Effector CD8-positive, alpha-beta T cell (primary cell): ENCODE results near the gene SLC45A1.
"Not testable (repeated sequence)": the region's sequence is repeated elsewhere in the genome, so short reads cannot be mapped to it uniquely, and the experiment has no call there.

Experiments
- DNase-seq: peaks from one replicate; lab custom pipeline; 2025; lab: John Stamatoyannopoulos, UW

Gene SLC45A1

GRCh38 chr1:8367571-8368194 is 49.8 kb downstream of the SLC45A1 start:
- no peak for DNase-seq

- DNase-seq: no peak
Measured at GRCh38 chr1:8368956-8369639, 51.2 kb downstream of the SLC45A1 start.

DNA sequence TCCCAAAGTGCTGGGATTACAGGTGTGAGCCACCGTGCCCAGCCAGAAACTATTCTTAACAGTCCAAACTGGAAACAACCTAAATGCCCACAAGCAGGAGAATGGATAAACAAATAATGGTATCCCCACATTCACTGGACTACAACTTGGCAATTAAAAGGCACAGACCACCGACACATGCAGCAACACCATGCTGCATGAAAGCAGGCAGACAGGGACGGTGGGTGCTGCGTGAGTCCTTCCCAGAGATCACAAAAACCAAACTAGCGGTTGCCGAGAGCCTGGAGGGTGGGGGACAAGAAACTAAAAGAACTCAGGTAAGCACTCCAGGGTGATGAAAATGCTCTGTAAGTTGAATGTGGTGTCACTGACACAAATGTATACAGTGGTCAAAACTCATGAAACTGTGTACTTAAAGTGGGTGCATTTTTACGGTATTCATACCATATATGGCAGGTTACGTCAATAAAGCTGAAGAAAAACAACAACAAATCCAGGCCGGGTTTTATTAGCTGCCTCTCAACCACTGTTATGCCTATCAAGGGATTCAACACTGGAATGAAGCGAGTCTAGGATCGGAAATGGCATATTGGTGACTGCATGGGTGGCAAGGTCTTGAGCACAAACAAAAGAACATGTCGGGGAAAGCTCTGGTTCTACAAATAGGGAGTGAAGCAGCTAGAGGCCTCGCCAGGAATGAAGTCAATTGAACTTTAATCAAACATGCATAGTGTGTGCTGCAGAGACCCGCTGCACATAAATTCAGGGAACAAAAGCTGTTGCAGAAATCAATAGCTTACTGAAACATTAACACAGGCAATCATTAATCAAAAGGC is 52.4 kb downstream of the SLC45A1 start:
- no peak for DNase-seq

GRCh38 chr1:8370905-8371315 is 53.0 kb downstream of the SLC45A1 start:
- DNase-seq: no peak

DNA sequence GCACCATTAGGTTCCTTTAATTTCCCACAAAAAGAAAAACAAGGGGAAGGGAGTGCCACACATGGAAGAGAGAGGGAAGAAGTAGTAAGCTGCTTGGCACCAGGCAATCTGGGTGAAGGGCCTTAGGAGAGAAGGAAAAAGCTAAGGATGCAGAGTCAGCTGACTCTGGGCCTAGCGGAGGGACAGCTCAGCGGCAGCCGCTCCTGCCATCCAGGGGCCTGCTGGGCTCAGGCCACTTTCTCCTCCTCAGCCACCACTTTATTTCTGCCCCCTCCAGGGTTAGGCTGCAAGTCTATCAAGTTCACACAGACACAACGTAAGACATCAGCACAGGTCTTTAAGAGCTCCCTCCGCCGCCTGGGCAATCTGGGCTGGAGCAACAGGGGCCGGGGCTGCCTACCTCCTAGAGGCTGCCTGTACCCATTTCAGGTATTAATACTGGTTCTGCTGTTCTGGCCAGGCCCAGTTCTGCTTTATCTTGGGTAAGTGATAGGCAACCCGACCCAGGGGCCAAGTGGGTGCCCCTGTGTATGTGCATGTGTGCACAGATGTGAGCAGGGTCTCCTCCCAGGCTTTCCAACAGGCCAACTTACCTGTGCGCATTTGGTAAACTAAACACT is 53.6 kb downstream of the SLC45A1 start:
- DNase-seq: no peak

DNA sequence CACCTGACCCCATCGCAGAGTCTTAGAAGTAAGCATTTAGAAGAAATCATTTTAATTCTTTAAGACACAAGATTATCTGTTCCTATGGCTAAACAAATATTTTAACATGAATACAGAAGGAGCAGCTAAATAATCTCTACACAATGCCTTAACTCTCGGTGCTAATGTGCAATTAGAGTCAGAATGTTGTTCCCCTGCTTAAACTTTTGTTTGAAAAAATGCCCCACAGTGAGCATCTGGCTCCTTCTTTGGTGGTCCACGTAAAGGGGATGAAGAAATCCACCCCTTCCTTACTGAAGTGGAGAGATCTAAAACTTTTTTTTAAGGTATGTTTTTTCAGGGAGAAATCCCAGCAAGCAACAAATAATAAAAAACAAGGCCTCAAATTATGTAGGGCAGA is 55.2 kb downstream of the SLC45A1 start:
- DNase-seq: no peak

DNA sequence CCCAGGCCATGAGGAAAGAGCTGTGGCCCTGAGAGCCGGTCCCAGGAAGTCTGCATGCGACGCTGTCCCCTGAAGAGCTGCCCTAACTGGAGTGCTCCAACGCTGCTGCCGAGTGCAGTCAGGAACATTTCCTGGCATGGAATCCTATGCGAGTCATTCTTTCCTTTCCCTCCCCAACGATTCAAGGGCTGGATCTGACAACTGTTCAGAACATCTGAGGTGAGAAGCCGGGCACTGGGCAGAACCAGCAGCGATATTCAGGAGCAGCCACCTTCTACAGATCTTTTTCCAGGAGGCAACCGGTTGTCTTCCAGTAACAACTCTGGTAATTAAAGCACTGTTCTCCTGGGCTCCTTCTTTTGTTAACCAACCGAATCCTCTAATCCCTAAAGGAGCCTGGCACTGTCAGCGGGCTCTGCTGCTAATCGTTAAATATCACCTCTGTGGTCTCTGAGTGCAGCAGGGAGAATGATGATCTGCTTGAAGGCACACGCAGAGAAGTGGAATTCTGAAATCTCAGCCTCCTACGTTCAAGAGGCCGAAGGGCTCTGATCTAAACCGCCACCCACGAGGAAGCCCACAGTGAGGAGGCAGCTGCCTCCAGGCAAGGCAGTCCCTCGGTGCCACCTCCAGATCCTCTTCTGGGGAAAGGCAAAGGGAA is 55.8 kb downstream of the SLC45A1 start:
- no peak for DNase-seq

DNA sequence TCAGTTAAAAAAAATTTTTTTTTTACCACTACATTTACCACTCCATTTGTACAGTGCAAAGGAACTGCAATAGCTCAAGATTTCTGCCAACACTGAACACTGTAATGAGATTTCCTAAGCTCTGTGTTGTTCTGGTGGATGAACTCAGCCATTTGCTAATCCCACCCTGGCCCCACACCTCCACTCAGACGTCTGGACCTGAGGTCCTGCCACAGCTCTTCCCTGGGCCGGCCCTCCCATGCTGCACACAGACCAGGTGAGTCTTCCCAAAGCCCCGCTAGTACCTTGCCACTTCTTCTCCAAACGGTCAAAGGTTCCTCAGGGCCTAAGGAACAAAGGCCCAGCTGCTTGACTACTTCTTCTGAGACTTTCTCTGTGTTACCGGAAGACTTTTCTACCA is 56.4 kb downstream of the SLC45A1 start:
- no peak for DNase-seq

GRCh38 chr1:8374812-8375211 is 56.9 kb downstream of the SLC45A1 start:
- DNase-seq: no peak

DNA sequence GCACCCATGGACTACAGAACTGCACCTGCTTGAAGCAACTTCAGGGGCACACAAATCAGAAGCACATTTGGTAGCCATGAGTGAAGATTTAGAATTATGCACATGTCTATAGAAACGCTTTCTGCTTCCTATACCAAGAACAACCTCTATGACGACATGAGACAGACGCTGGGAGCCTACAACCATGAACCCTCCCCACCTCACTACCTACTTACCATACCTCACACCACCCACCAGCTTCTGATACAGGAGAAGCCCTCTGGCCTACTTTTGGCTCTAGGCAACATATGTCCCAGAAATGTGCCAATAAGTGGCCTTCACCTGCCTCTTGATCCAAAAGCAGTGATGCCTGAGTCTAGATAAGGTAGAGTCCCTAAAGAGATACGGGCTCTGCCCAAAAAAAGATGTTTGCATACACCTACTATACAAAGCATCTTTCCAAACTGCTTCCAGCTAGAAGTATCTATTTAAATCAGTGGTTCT is 58.5 kb downstream of the SLC45A1 start:
- DNase-seq: no peak

GRCh38 chr1:8377271-8377981 is 59.5 kb downstream of the SLC45A1 start:
- no peak for DNase-seq

DNA sequence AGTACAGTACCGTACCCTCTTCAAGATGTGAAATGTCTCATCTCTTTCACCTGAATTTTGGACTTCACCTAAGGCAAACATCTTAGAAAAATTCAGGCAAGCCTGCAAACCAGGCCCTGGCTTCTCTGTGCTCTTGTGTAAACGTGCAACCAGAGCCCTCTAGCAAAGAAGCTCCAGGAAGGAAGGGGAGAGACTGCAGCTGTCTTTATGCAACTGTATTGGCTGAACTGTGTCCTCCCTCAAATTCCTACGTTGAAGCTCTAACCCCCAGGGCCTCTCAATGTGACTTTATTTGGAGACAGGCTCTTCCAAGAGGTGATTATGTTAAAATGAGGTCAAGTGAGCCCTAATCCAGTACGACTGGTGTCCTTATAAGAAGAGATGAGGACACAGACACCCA is 60.3 kb downstream of the SLC45A1 start:
- no peak for DNase-seq

DNA sequence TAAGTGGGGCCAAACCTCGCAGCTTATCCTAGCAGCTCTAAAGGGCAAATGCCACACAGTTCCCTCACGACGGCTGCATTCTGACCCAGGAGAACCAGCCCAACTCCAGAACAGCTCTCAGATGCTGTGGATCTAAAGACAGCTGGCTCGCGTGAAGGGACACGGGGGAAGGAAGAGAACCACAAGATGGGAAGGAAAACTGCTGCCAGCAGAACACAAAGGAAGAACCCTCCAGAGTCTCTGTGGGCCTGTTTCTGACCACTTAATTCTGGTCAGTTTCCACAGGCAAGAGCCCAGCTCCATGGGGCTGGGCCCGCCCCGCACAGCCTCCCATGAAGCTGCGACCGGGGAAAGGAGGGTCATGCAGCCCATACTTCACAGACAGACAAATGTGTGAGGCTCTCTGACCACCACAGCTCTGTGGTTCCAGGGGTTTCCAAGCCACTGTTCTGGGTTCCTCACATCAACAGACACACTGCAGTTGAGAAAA is 61.1 kb downstream of the SLC45A1 start:
- no peak for DNase-seq

- no peak for DNase-seq
Measured at GRCh38 chr1:8379513-8380186, 61.7 kb downstream of the SLC45A1 start.

GRCh38 chr1:8380310-8380709 is 62.4 kb downstream of the SLC45A1 start:
- DNase-seq: not testable (repeated sequence)

GRCh38 chr1:8381618-8382017 is 63.7 kb downstream of the SLC45A1 start:
- DNase-seq: no peak

GRCh38 chr1:8382051-8382505 is 64.2 kb downstream of the SLC45A1 start:
- no peak for DNase-seq

DNA sequence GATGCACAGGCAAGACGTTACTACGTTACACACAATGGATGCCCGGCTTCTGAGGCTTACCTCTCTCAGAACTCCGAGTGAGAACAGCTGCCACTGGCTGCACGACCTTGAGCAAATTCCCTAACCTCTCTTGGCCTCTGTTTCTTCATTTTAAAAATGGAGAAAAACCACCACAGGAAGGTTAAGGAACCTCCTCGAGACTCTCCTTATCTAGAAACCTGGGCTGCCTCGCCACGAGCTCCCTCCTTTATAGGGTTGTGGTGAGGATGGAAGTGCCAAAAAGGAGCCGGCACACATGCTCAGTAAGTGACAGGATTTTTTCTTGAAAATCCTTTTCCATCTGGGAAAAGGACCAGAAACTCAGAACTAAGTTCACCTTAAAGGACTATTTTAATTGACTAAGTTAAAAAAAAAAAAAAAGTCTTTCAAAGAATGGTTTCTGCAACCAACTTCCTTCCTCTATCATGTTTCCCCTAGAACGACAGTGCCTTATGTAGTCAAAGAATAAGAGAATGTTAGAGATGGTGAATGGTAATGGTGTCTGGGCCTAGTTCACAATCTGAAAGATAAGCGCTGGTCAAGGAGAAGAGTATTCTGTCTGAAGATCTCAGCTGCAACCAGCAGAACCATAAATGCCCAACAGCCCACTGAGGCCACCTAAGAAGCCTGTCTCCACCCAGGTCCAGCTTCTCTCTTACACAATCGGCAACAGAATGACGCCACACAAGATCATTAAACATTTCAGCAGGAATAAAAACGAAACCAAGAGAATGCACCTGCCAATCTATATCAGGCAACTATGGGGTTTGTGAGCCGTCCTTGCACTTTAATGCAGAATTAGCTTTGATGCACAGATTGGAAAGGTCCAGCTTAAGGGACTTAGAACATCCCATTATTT is 64.9 kb downstream of the SLC45A1 start:
- DNase-seq: no peak

- no peak for DNase-seq
Measured at GRCh38 chr1:8384088-8384487, 66.2 kb downstream of the SLC45A1 start.
